Inflammatory macrophage (primary cell): ENCODE data around the gene MEI1.

Experiments used
- DNase-seq, 2 donors: peaks; one replicate each; pipeline ENCODE4 v3.0.0-alpha.2; 2020 to 2022

MEI1 gene

GRCh38 chr22:41752011-41752970, 53.0 kb downstream of the MEI1 start:
- peak; percentile 47 to 81 for DNase-seq

GRCh38 chr22:41753984-41754383, 54.7 kb downstream of the MEI1 start:
- no peak for DNase-seq

GRCh38 chr22:41757502-41757901, 58.2 kb downstream of the MEI1 start:
- DNase-seq, result peak; percentile 48 to 62

- DNase-seq, result no peak
These were observed 58.9 kb downstream of the MEI1 start for GRCh38 chr22:41758231-41758630.

GRCh38 chr22:41762980-41763779, 63.9 kb downstream of the MEI1 start:
- peak in 1 of 2 donors; percentile 46 for DNase-seq

- DNase-seq, result no peak
These were observed 67.2 kb downstream of the MEI1 start for GRCh38 chr22:41766476-41766875.

- DNase-seq, result peak; percentile 85 to 90
These were observed 69.1 kb downstream of the MEI1 start for GRCh38 chr22:41768430-41768829.

- DNase-seq, result peak in 1 of 2 donors; percentile 40
These were observed 71.6 kb downstream of the MEI1 start for GRCh38 chr22:41770715-41771468.

GRCh38 chr22:41772198-41772597, 72.9 kb downstream of the MEI1 start:
- DNase-seq, result no peak

GRCh38 chr22:41772645-41773044, 73.3 kb downstream of the MEI1 start:
- no peak for DNase-seq

GRCh38 chr22:41775338-41775737, 76.0 kb downstream of the MEI1 start:
- DNase-seq, result no peak

GRCh38 chr22:41775976-41776375, 76.7 kb downstream of the MEI1 start:
- no peak for DNase-seq

GRCh38 chr22:41776381-41776780, 77.1 kb downstream of the MEI1 start:
- no peak for DNase-seq

GRCh38 chr22:41777749-41778425, 78.6 kb downstream of the MEI1 start:
- peak; percentile 90 to 93 for DNase-seq

- DNase-seq, result no peak
These were observed 80.7 kb downstream of the MEI1 start for GRCh38 chr22:41779929-41780505.

GRCh38 chr22:41780746-41781505, 81.6 kb downstream of the MEI1 start:
- peak; percentile 94 to 96 for DNase-seq

- DNase-seq, result no peak
These were observed 82.2 kb downstream of the MEI1 start for GRCh38 chr22:41781507-41781906.

- DNase-seq, result no peak
These were observed 83.0 kb downstream of the MEI1 start for GRCh38 chr22:41782316-41782715.

- no peak for DNase-seq
These were observed 83.4 kb downstream of the MEI1 start for GRCh38 chr22:41782751-41783150.

- DNase-seq, result no peak
These were observed 88.0 kb downstream of the MEI1 start for GRCh38 chr22:41787331-41787730.

GRCh38 chr22:41793871-41794270, 94.6 kb downstream of the MEI1 start:
- no peak for DNase-seq
